ENCODE results near the gene MRPL45. TPM values are rescaled to one million over a fixed set of nuclear protein-coding genes. Genes with fewer than 3 reads are reported as not detected.

The MRPL45 gene
- polyA plus RNA-seq, 1 of the 3 experiments (the other 2 are of a cell fraction): 35.5 TPM

- Histone ChIP-seq H3K4me1 (ENCODE audit: control insufficient read depth in 1 of 2, insufficient read depth in 2 of 2, low read depth in 1 of 2, low read length in 1 of 2) (peaks cover 0 to 22% of the 10 kb centered on the region in 2 experiments; a peak in 2 of 4 replicates), H3K27me3 (ENCODE audit: insufficient read depth) (no peaks in the 10 kb centered on the region), H3K9ac (no peak overlapping the region), H3K27ac (ENCODE audit: low read depth in 2 of 2, low read length in 1 of 2) (no peak overlapping the region), H4K20me1 (ENCODE audit: insufficient read depth) (peaks cover 31% of the 10 kb centered on the region), H3K36me3 (replicated peaks in 1 of 2; ENCODE audit: control insufficient read depth in 1 of 2, insufficient read depth in 2 of 2, low read length in 1 of 2) (peaks cover 3 to 4% of the 10 kb centered on the region in 2 experiments), H3K79me2 (ENCODE audit: insufficient read depth) (peaks cover 48% of the 10 kb centered on the region), H3K9me2 (no peaks in the 10 kb centered on the region), H2AFZ (ENCODE audit: low read depth) (no peak overlapping the region), H3K4me2 (no peak overlapping the region), H3F3A (replicated peaks; ENCODE audit: insufficient read depth) (no peaks in the 10 kb centered on the region), H3K9me3 (no peaks in the 10 kb centered on the region), H3K4me3 (ENCODE audit: low read depth in 2 of 2, low read length in 1 of 2) (no peak overlapping the region)
- DNase-seq: no peak
- ChIA-PET CTCF (interaction anchor here (0.8 to 4.1 kb wide), 3 partner anchors 8 to 13 kb away, joined by 3 to 26 read pairs (median 14); no protein-coding TSS in a partner anchor), POLR2A (interaction anchor here (0.5 kb wide), 1 partner anchor 396 kb away, joined by 3 read pairs; no protein-coding TSS in a partner anchor)
- TF ChIP-seq SIN3A (IDR thresholded peaks at IDR 0.05; ENCODE audit: borderline replicate concordance, low read depth, low read length) (no peak), USF1 (IDR thresholded peaks at IDR 0.05; ENCODE audit: borderline replicate concordance, low read depth) (no peak), TAF1 (IDR thresholded peaks at IDR 0.05; ENCODE audit: borderline replicate concordance, low read depth, low read length) (no peak), FOXM1 (IDR thresholded peaks at IDR 0.05; ENCODE audit: low read depth) (no peak), EP300 (IDR thresholded peaks at IDR 0.05; ENCODE audit: borderline replicate concordance in 1 of 2, low read depth in 1 of 2, low read length in 1 of 2) (no peak), NRF1 (IDR thresholded peaks at IDR 0.05; ENCODE audit: low read depth, low read length) (no peak)
- WGBS (ENCODE audit: low lambda C conversion rate): 90% methylated on average over 5 of the region's 5 CpGs
These were observed 64.9 kb downstream of the MRPL45 start for GRCh38 chr17:38361694-38362465.

- 100% methylated on average over 5 of the region's 5 CpGs for WGBS (ENCODE audit: low lambda C conversion rate)
- H3K4me1 ChIP-seq (ENCODE audit: control insufficient read depth in 1 of 2, insufficient read depth in 2 of 2, low read depth in 1 of 2, low read length in 1 of 2): peaks cover 0 to 11% of the 10 kb centered on the region in 2 experiments; a peak in 2 of 4 replicates
- H3K4me3 ChIP-seq (ENCODE audit: low read depth in 2 of 2, low read length in 1 of 2): no peak overlapping the region
- no peak for TF ChIP-seq JUND (IDR thresholded peaks at IDR 0.05)
- no peak for TF ChIP-seq ELF1 (IDR thresholded peaks at IDR 0.05)
- no peak for TF ChIP-seq CHD2 (IDR thresholded peaks at IDR 0.05; ENCODE audit: low read length, partially characterized antibody)
- no peak for TF ChIP-seq TCF12 (IDR thresholded peaks at IDR 0.05)
- no peak for TF ChIP-seq EP300 (IDR thresholded peaks at IDR 0.05; ENCODE audit: borderline replicate concordance in 1 of 2, low read depth in 1 of 2, low read length in 1 of 2)
- POLR2A ChIA-PET: no interaction called here
- H3K79me2 ChIP-seq (ENCODE audit: insufficient read depth): peaks cover 39% of the 10 kb centered on the region
- no peak overlapping the region for H3K27ac ChIP-seq (ENCODE audit: low read depth in 2 of 2, low read length in 1 of 2)
- H3K9me2 ChIP-seq: no peaks in the 10 kb centered on the region
- no peaks in the 10 kb centered on the region for H3K27me3 ChIP-seq (ENCODE audit: insufficient read depth)
- no peak overlapping the region for H3K9ac ChIP-seq
- DNase-seq: no peak
- H4K20me1 ChIP-seq (ENCODE audit: insufficient read depth): peaks cover 22% of the 10 kb centered on the region; the same call in 1 of the 2 replicates
- no peaks in the 10 kb centered on the region for H3K9me3 ChIP-seq
- CTCF ChIA-PET: interaction anchor here (0.7 to 3.3 kb wide), 3 partner anchors 9 to 52 kb away, joined by 3 to 14 read pairs (median 3); no protein-coding TSS in a partner anchor
- peaks cover 4 to 8% of the 10 kb centered on the region in 2 experiments for H3K36me3 ChIP-seq (replicated peaks in 1 of 2; ENCODE audit: control insufficient read depth in 1 of 2, insufficient read depth in 2 of 2, low read length in 1 of 2)
- no peaks in the 10 kb centered on the region for H3F3A ChIP-seq (replicated peaks; ENCODE audit: insufficient read depth)
- no peak overlapping the region for H3K4me2 ChIP-seq
- H2AFZ ChIP-seq (ENCODE audit: low read depth): no peak overlapping the region
These were observed 66.0 kb downstream of the MRPL45 start for GRCh38 chr17:38363016-38363415.

All from SK-N-SH (cell line).